Ectodermal cell (in vitro differentiated cells): Measurements from ENCODE around the gene PALM. TPM values are rescaled to one million over a fixed set of nuclear protein-coding genes. Genes with fewer than 3 reads are reported as not detected.
"Not testable (repeated sequence)": the region's sequence is repeated elsewhere in the genome, so short reads cannot be mapped to it uniquely, and the experiment has no call there.

Experiments
- H3K27ac ChIP-seq: 2 replicates; pipeline ENCODE4 v1.7.0; 2013; ENCODE audit warnings: mild to moderate bottlenecking, low read depth, low read length; ENCODE audit not compliant: insufficient read depth, poor library complexity, severe bottlenecking
- H3K27me3 ChIP-seq: 2 replicates; pipeline ENCODE4 v1.7.0; 2013; ENCODE audit warnings: mild to moderate bottlenecking, low read length; ENCODE audit not compliant: insufficient read depth, control insufficient read depth, poor library complexity, severe bottlenecking
- H3K36me3 ChIP-seq: one replicate; pipeline ENCODE4 v1.7.0; 2013; ENCODE audit warnings: low read length; ENCODE audit not compliant: control insufficient read depth, insufficient read depth
- H3K4me1 ChIP-seq: one replicate; pipeline ENCODE4 v1.7.0; 2013; ENCODE audit warnings: low read length; ENCODE audit not compliant: control insufficient read depth, insufficient read depth
- H3K4me3 ChIP-seq: 2 replicates; pipeline ENCODE4 v1.7.0; 2013; ENCODE audit warnings: low read depth, low read length, control low read depth; ENCODE audit not compliant: insufficient read depth
- H3K9me3 ChIP-seq: 2 replicates; pipeline ENCODE4 v1.7.0; 2013; ENCODE audit warnings: mild to moderate bottlenecking, low read length, moderate library complexity; ENCODE audit not compliant: control insufficient read depth
- WGBS, 2 experiments: methylation state at CpG; one replicate each; pipeline ENCODE4 v1.1.7; 2013; ENCODE audit warnings: missing lambda C conversion rate in 2 of 2; 5-methylcytosine and 5-hydroxymethylcytosine counted together
- polyA plus RNA-seq, 4 experiments: library from polyadenylated mRNA; stranded (reverse); fragments of 50-300 nt; gene quantifications; one replicate each; pipeline ENCODE4 v1.2.3, GENCODE V29; 2013

Gene PALM
- 52.6 TPM for polyA plus RNA-seq (2013, experiment 1 of 4)
- 61.0 TPM for polyA plus RNA-seq (2013, experiment 2 of 4)
- polyA plus RNA-seq (2013, experiment 3 of 4) = 61.0 TPM
- polyA plus RNA-seq (2013, experiment 4 of 4) = 60.8 TPM

GRCh38 chr19:708154-709143, at the start of gene PALM:
Gene PALM, plus strand, starts transcription at chr19:708935. Its CDS starts 212 bp downstream, at chr19:709147.
- H3K36me3 ChIP-seq = no peaks in the 10 kb centered on the region
- no peak within 1 kb of the TSS for H3K27ac ChIP-seq
- H3K27me3 ChIP-seq = no peaks in the 10 kb centered on the region
- peaks cover 14% of the 10 kb centered on the region for H3K4me1 ChIP-seq
- H3K4me3 ChIP-seq = peak within 1 kb of the TSS; percentile 50
- 7% methylated on average over 79 to 92 of the region's 93 CpGs for WGBS, 2 experiments
- H3K9me3 ChIP-seq = no peaks in the 10 kb centered on the region

GRCh38 chr19:660793-661426, 47.8 kb upstream of the PALM start:
- peaks cover 19% of the 10 kb centered on the region for H3K4me1 ChIP-seq
- no peaks in the 10 kb centered on the region for H3K36me3 ChIP-seq
- no peaks in the 10 kb centered on the region for H3K9me3 ChIP-seq
- H3K4me3 ChIP-seq = peak overlapping the region; percentile 81
- 90 to 91% methylated on average over 20 of the region's 20 CpGs for WGBS, 2 experiments
- H3K27ac ChIP-seq = no peak overlapping the region
- no peaks in the 10 kb centered on the region for H3K27me3 ChIP-seq

GRCh38 chr19:661427-662196, 47.1 kb upstream of the PALM start:
- Histone ChIP-seq H3K27ac (no peak overlapping the region), H3K27me3 (no peaks in the 10 kb centered on the region), H3K4me1 (peaks cover 19% of the 10 kb centered on the region), H3K9me3 (no peaks in the 10 kb centered on the region), H3K4me3 (peak overlapping the region; percentile 81), H3K36me3 (no peaks in the 10 kb centered on the region)
- WGBS, 2 experiments = 50 to 55% methylated on average over 31 of the region's 31 CpGs

GRCh38 chr19:662207-662961, 46.4 kb upstream of the PALM start:
- Histone ChIP-seq H3K4me3 (peak overlapping the region; percentile 81), H3K27me3 (no peaks in the 10 kb centered on the region), H3K4me1 (peaks cover 19% of the 10 kb centered on the region), H3K36me3 (no peaks in the 10 kb centered on the region), H3K27ac (no peak overlapping the region), H3K9me3 (no peaks in the 10 kb centered on the region)
- 1% methylated on average over 81 of the region's 81 CpGs for WGBS, 2 experiments

GRCh38 chr19:662962-663681, 45.6 kb upstream of the PALM start, which contains the start of gene RNF126:
Gene RNF126, minus strand, starts transcription at chr19:663214. Its CDS starts 93 bp downstream, at chr19:663121.
- H3K27me3 ChIP-seq = no peaks in the 10 kb centered on the region
- H3K4me3 ChIP-seq = peak within 1 kb of the TSS; percentile 81
- no peaks in the 10 kb centered on the region for H3K9me3 ChIP-seq
- no peaks in the 10 kb centered on the region for H3K36me3 ChIP-seq
- no peak within 1 kb of the TSS for H3K27ac ChIP-seq
- 6 to 7% methylated on average over 97 of the region's 97 CpGs for WGBS, 2 experiments
- H3K4me1 ChIP-seq = peaks cover 19% of the 10 kb centered on the region

GRCh38 chr19:663682-664117, 45.0 kb upstream of the PALM start:
- Histone ChIP-seq H3K36me3 (no peaks in the 10 kb centered on the region), H3K27ac (no peak overlapping the region), H3K4me3 (peak overlapping the region; percentile 39), H3K9me3 (no peaks in the 10 kb centered on the region), H3K4me1 (peaks cover 19% of the 10 kb centered on the region), H3K27me3 (no peaks in the 10 kb centered on the region)
- WGBS, 2 experiments = 87 to 91% methylated on average over 18 of the region's 18 CpGs

- Histone ChIP-seq H3K27me3 (no peaks in the 10 kb centered on the region), H3K4me3 (no peak overlapping the region), H3K9me3 (no peaks in the 10 kb centered on the region), H3K4me1 (peaks cover 16% of the 10 kb centered on the region), H3K27ac (no peak overlapping the region), H3K36me3 (no peaks in the 10 kb centered on the region)
- 18% methylated on average over 24 of the region's 24 CpGs for WGBS, 2 experiments
Measured at GRCh38 chr19:664913-665443, 43.8 kb upstream of the PALM start.

GRCh38 chr19:666985-667573, 41.7 kb upstream of the PALM start:
- H3K27ac ChIP-seq, H3K9me3 ChIP-seq, H3K36me3 ChIP-seq, H3K4me3 ChIP-seq, H3K4me1 ChIP-seq, H3K27me3 ChIP-seq: not testable (repeated sequence)
- 88 to 89% methylated on average over 38 of the region's 38 CpGs for WGBS, 2 experiments
